ENCODE data around the gene PLA2G12A.

PLA2G12A gene

DNA sequence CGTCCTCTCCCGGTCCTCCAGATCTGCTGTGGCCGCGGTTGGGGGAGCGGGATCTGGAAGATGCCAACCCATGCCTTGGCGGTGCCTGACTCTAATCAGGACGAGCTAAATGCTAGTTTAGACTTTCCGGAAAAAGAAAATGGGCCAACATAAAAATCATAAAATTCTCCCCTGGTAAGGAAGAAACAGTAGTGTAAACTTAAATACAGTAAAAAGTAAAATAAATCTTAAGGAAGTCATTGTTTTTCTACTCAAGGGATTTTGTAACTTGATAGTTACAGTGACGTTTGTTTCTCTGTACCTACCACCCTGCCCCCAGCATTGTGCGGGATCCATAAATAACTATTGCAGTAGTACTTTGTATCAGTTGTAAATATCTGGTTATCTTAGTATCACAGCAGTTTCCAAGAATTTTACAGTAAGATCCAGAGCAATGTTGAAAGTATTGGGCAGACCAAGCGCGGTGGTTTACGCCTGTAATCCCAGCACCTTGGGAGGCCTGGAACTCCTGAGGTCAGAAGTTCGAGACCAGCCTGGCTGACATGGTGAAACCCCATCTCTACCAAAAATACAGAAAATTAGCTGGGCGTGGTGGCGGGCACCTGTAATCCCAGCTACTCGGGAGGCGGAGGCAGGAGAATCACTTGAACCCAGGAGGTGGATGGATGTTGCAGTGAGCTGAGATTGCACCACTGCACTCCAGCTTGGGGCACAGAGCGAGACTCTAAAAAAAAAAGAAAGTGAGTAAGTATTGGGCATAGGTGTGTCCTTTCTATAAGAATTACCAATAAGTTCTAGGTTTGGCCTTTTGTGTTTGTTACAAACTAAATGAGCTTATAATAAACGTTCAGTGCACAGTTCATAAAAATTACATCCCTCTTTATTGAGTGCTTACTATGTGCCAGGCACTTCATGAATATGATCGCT, 1.0 kb upstream of the PLA2G12A start:
- TF ChIP-seq BACH2 (CRISPR knock-in tag; IDR thresholded peaks at IDR 0.05; ENCODE audit: borderline replicate concordance) = no peak
- no peak for TF ChIP-seq ARNTL (CRISPR knock-in tag; IDR thresholded peaks at IDR 0.05; ENCODE audit: borderline replicate concordance, low read depth)
- no peak; the same call in 2 of the 3 replicates for ATAC-seq

DNA sequence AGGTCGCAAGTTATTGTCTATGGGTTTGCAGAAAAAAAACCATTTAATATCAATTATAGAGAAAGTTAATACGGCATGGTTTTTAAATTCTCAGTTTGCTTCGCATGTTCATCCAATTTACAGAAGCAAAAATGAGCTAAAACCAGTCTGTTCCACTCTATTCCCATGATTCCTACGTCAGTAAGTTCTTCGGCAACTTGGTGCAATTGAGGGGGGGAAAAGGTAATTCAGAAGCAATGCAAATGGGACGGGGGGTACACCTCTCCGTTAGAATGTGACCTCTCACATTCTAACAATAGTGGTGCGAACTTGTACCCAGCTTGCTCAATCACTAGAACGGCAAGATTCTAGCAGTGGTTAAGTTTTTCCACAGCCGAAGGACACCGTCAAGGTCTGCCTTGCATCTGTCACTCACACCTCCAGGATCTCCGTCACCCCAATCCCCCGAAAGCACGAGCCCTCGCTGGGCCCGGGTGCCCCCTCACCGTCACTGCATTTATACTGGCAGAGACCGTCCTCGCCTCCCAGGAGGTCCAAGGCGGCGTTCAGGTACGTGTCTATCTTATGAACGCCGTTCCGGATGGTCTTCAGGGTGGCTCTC, 653 bp downstream of the PLA2G12A start:
- ATAC-seq = peak; percentile 61
- TF ChIP-seq OSR1 (CRISPR knock-in tag; IDR thresholded peaks at IDR 0.05) (no peak), TCF4 (CRISPR knock-in tag; IDR thresholded peaks at IDR 0.05; ENCODE audit: borderline replicate concordance) (no peak), GLIS3 (CRISPR knock-in tag; IDR thresholded peaks at IDR 0.05) (no peak), ZFP30 (CRISPR knock-in tag; IDR thresholded peaks at IDR 0.05) (no peak), TOX (CRISPR knock-in tag; IDR thresholded peaks at IDR 0.05; ENCODE audit: borderline replicate concordance) (no peak)
- TF ChIP-seq, protein P1, sequence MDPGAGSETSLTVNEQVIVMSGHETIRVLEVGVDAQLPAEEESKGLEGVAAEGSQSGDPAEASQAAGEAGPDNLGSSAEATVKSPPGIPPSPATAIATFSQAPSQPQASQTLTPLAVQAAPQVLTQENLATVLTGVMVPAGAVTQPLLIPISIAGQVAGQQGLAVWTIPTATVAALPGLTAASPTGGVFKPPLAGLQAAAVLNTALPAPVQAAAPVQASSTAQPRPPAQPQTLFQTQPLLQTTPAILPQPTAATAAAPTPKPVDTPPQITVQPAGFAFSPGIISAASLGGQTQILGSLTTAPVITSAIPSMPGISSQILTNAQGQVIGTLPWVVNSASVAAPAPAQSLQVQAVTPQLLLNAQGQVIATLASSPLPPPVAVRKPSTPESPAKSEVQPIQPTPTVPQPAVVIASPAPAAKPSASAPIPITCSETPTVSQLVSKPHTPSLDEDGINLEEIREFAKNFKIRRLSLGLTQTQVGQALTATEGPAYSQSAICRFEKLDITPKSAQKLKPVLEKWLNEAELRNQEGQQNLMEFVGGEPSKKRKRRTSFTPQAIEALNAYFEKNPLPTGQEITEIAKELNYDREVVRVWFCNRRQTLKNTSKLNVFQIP (CRISPR knock-in tag; IDR thresholded peaks at IDR 0.05; ENCODE audit: borderline replicate concordance, low read depth) = no peak
- TF ChIP-seq, protein P2, sequence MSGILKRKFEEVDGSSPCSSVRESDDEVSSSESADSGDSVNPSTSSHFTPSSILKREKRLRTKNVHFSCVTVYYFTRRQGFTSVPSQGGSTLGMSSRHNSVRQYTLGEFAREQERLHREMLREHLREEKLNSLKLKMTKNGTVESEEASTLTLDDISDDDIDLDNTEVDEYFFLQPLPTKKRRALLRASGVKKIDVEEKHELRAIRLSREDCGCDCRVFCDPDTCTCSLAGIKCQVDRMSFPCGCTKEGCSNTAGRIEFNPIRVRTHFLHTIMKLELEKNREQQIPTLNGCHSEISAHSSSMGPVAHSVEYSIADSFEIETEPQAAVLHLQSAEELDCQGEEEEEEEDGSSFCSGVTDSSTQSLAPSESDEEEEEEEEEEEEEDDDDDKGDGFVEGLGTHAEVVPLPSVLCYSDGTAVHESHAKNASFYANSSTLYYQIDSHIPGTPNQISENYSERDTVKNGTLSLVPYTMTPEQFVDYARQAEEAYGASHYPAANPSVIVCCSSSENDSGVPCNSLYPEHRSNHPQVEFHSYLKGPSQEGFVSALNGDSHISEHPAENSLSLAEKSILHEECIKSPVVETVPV (CRISPR knock-in tag; IDR thresholded peaks at IDR 0.05) = no peak

DNA sequence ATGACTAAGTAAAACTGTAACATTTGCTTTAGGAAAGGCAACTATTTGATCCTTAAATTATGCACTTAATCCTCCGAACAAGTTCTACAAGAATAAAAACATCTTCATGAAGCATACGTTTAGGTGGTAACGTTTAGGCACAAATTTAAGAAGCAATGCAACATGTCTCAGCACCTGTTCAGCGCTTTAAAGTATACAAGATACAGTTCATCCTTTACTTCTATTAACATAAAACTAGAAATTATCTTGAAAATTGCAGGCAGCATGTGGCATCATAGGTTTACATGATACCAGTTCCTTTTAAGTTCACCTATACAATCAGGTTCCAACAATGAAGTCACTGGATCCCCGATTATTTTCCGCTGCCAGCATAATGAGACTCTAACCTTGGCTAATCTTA, 1.5 kb downstream of the PLA2G12A start:
- no peak for ATAC-seq
- TF ChIP-seq, protein P2 (CRISPR knock-in tag; IDR thresholded peaks at IDR 0.05) = no peak
- TF ChIP-seq ESRRG (CRISPR knock-in tag; IDR thresholded peaks at IDR 0.05) (no peak), BACH2 (CRISPR knock-in tag; IDR thresholded peaks at IDR 0.05; ENCODE audit: borderline replicate concordance) (no peak), ZNF565 (CRISPR knock-in tag; conservative IDR thresholded peaks at IDR 0.05; ENCODE audit: low read depth) (no peak), CSDC2 (CRISPR knock-in tag; IDR thresholded peaks at IDR 0.05) (no peak), TCF4 (CRISPR knock-in tag; IDR thresholded peaks at IDR 0.05; ENCODE audit: borderline replicate concordance) (no peak), OSR1 (CRISPR knock-in tag; IDR thresholded peaks at IDR 0.05) (no peak)
- TF ChIP-seq, protein P3, sequence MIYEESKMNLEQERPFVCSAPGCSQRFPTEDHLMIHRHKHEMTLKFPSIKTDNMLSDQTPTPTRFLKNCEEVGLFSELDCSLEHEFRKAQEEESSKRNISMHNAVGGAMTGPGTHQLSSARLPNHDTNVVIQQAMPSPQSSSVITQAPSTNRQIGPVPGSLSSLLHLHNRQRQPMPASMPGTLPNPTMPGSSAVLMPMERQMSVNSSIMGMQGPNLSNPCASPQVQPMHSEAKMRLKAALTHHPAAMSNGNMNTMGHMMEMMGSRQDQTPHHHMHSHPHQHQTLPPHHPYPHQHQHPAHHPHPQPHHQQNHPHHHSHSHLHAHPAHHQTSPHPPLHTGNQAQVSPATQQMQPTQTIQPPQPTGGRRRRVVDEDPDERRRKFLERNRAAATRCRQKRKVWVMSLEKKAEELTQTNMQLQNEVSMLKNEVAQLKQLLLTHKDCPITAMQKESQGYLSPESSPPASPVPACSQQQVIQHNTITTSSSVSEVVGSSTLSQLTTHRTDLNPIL (CRISPR knock-in tag; IDR thresholded peaks at IDR 0.05; ENCODE audit: low read depth) = no peak

DNA sequence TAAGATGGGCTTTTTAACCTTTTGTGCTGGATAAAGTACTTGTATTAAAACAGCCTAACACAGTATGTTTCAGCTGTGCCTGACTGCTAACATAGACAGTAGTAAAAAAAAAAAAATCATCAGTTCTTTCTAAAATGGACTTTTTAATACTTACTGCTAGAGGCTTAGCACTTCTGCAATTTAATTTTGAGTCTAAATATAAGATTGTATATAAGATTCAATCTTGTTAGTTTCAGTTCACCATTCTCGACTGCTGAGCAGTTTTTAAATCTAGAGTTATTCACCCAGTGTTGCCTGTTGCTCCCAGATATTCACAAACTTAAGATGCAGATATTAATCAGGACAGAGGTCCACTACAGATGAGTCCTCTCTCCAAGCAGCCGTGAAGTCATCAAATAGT, 6.8 kb downstream of the PLA2G12A start:
- no peak for ATAC-seq
- TF ChIP-seq, protein P3 (CRISPR knock-in tag; IDR thresholded peaks at IDR 0.05; ENCODE audit: low read depth) = no peak
- TF ChIP-seq TOX (CRISPR knock-in tag; IDR thresholded peaks at IDR 0.05; ENCODE audit: borderline replicate concordance) (no peak), ZNF565 (CRISPR knock-in tag; conservative IDR thresholded peaks at IDR 0.05; ENCODE audit: low read depth) (no peak), SNAI2 (CRISPR knock-in tag; IDR thresholded peaks at IDR 0.05) (no peak), TSHZ2 (CRISPR knock-in tag; IDR thresholded peaks at IDR 0.05) (no peak), ZNF8 (CRISPR knock-in tag; IDR thresholded peaks at IDR 0.05) (no peak), ZFP30 (CRISPR knock-in tag; IDR thresholded peaks at IDR 0.05) (no peak)

All from SK-N-SH treated with all-trans-retinoic acid at 6 μM for 48 hours (cell line).